Measurements from ENCODE around the gene PGAM2.
"Not testable (repeated sequence)": the region's sequence is repeated elsewhere in the genome, so short reads cannot be mapped to it uniquely, and the experiment has no call there.

PGAM2 gene

DNA sequence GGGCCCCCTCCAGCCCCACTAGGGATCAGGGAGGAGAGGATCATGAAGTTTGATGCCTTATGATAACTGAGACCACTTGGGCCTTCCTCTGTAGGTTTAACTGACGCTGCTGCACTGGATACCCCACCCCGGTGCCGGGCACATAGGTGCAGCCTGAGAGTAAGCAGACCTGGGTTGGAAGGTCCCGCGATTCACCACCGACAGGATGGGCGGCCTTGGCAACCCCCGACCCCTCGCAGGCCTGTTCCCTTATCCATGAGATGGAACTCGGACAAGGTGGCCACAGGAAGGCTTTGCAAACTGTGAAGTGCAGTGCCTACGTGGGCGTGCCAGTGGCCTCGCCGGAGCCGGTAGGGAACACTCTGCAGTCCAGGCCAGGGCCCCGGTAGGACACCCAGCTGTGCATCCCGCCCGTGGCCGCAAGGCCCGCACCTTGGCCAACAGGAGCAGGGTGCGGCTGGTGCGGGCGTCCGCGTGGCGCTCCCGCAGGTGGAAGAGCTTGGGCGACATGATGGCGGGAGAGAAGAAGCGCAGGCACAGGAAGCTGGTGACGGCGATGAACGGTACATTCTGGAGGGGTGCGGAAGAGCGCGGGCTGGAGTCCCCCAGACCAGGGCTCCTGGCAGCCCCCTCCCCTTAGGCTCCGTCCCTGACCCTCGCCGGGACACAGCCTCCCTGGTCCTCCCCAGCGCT is 25.4 kb downstream of the PGAM2 start:
- DNase-seq (ENCODE audit: low read depth, low spot score); H3K4me3 ChIP-seq (ENCODE audit: low read length): not testable (repeated sequence)

DNA sequence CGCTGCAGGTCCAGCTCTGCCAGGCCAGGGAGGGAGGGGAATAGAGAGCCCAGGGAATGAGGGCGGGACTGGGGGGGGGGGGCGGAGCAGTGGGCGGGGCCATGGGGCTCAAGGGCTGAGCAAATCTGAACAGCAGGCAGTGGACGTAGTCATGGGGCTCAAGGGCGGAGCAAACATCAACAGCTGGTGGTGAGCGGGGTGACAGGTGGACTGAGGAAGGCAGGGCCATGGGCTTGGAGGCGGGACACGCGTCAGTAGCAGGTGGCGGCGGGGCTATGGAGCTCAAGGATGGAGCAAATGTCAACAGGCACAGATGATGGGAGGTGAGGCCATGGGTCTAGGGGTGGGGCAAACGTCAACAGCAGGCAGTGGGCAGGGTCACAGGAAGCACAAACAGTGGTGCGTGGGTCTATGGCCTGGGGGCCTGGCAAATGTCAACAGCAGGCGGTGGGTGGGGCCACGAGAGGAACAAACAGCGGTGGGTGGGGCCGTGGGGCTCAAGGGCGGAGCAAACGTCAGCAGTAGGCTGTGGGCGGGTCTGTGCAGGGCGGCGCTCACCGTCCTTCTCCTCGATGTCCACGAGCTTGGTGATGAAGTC is 26.3 kb downstream of the PGAM2 start:
- not testable (repeated sequence) for DNase-seq (ENCODE audit: low read depth, low spot score); H3K4me3 ChIP-seq (ENCODE audit: low read length)

DNA sequence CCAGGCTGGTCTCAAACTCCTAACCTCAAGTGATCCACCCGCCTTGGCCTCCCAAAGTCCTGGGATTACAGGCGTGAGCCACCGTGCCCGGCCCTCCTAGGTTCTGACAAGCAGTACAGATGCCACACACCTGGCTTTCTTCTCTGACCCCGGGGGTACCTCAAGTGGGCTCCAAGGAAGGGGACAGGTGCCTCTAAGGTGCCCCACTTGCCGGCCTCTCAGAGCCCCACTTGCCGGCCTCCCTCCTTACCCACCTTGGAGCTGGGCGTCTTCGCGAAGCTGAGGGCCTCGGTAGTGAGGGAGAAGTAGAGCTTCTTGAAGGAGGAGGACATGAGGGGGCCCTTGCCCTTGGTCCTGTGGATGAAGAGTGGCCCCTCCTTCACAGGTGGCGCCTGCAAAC is 26.8 kb downstream of the PGAM2 start:
- H3K4me3 ChIP-seq (ENCODE audit: low read length); DNase-seq (ENCODE audit: low read depth, low spot score): not testable (repeated sequence)

DNA sequence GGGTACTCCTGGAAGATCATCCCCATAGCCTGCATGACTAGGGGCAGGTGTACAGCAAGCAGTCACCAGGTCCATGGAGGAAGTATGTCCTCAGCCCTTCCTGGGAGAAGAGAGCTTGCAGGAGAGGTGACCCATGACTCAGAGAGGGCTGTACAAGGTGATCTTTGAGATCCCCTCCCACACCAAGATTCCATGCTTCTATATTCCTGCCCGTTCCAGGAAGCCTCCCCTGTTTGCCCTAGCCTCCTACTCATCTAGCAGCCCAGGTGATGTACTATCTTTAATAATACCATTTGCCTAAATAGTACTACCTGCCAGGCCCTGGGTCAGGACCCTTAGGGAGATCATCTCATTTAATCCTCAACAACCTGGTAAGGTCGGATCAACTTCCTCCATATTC is 27.4 kb downstream of the PGAM2 start:
- not testable (repeated sequence) for DNase-seq (ENCODE audit: low read depth, low spot score); H3K4me3 ChIP-seq (ENCODE audit: low read length)

DNA sequence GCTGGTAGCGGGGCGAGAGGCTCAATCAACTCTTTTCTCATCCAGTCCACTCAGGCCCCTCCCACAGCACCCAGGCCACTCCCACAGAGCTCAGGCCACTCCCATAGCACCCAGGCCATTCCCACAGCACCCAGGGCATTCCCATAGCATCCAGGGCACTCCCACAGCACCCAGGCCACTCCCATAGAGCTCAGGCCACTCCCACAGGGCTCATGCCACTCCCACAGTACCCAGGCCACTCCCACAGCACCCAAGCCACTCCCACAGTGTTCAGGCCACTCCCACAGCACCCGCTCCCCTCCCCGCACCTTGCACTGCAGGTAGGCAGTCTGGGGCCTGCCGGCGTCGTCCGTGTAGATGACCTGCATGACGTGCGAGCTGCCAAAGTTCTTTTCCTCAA is 29.0 kb downstream of the PGAM2 start:
- not testable (repeated sequence) for DNase-seq (ENCODE audit: low read depth, low spot score); H3K4me3 ChIP-seq (ENCODE audit: low read length)

DNA sequence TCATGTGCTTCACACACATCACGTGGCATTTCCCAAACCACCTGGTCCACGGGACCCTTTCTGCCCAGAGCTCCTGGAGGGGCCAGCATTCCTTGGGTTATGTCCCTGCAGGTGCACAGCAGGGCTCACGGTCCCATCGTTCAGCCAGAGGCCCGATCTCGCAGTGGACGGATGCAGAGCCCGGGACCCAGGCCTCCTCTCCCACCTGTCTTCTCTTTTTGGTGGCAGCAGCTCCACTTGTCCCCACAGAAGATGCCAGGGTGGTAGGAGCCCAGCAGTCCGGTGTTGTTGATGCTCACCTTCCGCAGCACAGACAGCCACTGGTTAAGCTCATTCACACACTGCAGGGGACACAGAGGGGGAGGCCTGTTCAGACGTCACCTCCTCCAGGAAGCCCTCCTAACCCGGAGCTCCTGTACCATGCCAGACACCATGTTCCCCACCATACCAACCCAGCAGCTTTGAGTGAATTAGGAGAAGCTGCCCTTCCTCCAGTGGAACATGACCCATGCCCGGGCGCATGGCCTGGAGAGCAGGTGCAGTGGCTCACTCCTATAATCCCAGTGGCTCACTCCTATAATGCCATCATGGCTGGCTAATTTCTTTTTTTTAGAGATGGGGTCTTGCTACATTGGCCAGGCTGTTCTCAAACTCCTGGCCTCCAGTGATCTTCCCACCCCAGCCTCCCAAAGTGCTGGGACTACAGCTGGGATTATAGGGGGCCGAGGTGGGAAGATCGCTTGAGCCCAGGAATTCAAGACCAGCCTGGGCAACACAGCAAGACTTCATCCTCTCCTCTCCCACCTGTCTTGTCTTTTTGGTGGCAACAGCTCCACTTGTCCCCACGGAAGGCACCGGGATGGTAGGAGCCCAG is 31.2 kb downstream of the PGAM2 start:
- not testable (repeated sequence) for DNase-seq (ENCODE audit: low read depth, low spot score)

DNA sequence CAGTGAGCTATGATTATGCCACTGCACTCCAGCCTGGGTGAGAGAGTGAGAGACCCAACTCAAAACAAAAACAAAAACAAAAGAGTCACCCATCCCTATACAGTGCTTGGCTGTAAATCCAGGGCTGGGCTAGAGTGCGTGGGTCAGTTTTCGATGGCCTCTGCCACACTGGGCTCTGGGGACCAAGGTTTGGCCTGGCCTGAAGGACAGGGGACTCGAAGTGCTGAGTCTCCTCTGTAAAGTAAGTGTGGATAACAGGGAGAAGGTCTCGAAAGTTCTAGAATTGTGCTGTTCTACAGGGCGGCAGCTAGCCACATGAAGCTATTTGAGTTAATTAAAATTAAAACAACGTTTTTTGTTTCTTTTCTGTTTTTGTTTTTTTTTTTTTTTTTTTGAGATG is 33.3 kb downstream of the PGAM2 start:
- DNase-seq (ENCODE audit: low read depth, low spot score); H3K4me3 ChIP-seq (ENCODE audit: low read length): not testable (repeated sequence)

More for the DNA sequence above, 31.2 kb downstream of the PGAM2 start:
- H3K4me3 ChIP-seq (ENCODE audit: low read length), result not testable (repeated sequence)

DNA sequence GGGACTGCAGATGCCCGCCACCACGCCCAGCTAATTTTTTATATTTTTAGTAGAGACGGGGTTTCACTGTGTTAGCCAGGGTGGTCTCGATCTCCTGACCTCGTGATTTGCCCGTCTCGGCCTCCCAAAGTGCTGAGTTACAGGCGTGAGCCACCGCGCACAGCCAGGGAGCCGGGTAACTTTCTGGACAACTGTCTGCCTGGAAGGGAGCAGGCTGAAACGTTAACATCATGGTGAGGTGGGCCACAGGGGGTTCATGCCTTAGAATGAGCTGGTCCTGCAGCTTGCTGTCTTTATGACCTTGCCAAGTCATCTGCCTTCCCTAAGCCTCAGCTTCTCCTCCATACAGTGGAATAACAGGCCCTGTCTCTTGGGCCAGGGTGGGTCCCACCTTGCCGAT is 34.0 kb downstream of the PGAM2 start:
- not testable (repeated sequence) for H3K4me3 ChIP-seq (ENCODE audit: low read length); DNase-seq (ENCODE audit: low read depth, low spot score)

DNA sequence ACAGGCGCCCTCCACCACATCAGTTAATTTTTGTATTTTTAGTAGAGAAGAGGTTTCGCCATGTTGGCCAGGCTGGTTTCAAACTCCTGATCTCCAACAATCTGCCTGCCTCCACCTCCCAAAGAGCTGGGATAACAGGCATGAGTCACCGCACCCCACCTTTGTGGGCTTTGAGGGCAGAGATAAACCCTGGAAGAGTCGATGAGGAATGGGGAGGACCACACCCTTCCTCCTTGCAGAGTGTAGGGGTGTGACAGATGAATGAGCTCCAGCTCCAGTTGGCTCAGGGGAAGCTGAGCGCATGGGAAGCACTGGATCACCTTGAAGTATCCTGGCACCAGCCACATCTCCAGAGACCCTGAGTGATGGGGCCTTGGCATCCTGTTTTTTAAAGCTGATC is 35.3 kb downstream of the PGAM2 start:
- H3K4me3 ChIP-seq (ENCODE audit: low read length); DNase-seq (ENCODE audit: low read depth, low spot score): not testable (repeated sequence)

DNA sequence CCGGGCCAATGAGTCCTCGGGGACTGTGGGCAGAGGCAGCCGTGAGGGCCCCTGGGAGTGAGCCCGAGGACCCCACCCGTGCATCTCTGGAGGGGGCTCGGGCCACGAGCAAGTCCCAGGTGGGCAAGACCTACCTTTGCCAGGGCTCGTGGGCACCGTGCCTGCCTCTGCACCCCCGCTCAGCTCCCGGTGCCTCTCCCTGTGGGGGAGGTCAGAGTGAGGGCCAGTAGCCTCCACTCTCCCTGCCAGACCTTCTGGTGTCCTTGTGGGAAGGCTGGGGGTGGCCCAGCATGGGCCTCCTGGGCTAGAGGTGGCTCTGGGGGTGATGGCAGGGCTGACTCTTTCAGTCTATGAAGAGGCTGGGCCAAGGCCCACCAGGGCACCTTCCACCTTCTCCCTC is 35.9 kb downstream of the PGAM2 start:
- H3K4me3 ChIP-seq (ENCODE audit: low read length); DNase-seq (ENCODE audit: low read depth, low spot score): not testable (repeated sequence)

DNA sequence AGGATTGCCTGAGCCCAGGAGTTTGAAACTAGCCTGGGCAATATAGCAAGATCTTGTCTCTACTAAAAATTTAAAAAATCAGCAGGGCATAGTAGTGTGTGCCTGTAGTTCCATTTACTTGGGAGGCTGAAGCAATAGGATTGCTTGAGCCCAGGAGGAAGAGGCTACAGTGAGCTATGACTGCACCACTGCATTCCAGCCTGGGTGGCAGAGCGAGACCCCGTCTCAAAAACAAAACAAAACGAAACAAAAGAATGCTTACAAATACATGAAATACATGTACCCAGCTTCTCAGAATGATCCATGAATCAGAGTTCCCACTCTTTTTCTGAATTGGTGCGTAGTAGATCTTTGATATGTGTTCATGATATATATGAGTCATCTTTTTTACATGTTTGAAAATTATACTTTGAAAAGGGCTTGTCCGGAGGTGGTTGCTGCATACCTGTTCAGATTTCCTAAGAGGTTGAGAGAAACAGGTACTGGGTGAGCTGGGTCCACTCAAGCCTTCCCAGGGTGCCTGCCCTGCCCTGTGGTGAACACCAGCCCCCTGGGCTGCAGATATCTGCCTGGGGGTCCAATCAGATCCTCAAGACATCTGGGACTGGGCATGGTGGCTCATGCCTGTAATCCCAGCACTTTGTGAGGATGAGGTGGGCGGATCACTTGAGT is 42.4 kb downstream of the PGAM2 start:
- H3K4me3 ChIP-seq (ENCODE audit: low read length); DNase-seq (ENCODE audit: low read depth, low spot score): not testable (repeated sequence)

DNA sequence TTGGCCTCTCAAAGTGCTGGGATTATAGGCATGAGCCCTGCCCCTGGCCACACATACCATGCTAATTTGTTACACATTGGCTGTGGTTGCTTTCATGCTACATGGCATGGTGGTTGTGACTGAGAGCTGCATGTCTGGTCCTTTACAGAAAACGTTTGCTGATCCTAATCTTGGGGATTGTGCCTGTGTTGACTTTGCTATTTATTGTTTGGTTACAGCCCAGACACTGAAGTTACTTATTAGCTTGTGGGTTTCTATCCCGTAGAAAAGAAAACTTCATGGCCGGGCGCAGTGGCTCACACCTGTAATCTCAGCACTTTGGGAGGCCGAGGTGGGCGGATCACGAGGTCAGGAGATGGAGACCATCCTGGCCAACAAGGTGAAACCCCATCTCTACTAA is 43.3 kb downstream of the PGAM2 start:
- DNase-seq (ENCODE audit: low read depth, low spot score); H3K4me3 ChIP-seq (ENCODE audit: low read length): not testable (repeated sequence)

DNA sequence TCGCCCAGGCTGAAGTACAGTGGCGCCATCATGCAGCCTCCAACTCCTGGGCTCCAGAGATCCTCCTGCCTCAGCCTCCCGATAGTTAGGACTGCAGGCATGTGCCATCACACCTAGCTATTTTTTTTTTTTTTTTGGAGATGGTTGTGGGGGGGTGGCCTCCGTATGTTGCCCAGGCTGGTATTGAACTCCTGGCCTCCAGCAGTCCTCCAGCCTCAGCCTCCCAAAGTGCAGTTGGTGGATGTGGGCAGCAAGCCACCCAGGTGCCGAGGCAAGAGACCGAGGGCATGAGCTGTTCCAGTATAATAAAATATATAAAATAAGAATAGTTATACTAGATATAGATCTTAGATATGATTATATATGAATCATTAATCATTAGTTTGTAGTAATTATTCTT is 45.5 kb downstream of the PGAM2 start:
- not testable (repeated sequence) for DNase-seq (ENCODE audit: low read depth, low spot score); H3K4me3 ChIP-seq (ENCODE audit: low read length)

DNA sequence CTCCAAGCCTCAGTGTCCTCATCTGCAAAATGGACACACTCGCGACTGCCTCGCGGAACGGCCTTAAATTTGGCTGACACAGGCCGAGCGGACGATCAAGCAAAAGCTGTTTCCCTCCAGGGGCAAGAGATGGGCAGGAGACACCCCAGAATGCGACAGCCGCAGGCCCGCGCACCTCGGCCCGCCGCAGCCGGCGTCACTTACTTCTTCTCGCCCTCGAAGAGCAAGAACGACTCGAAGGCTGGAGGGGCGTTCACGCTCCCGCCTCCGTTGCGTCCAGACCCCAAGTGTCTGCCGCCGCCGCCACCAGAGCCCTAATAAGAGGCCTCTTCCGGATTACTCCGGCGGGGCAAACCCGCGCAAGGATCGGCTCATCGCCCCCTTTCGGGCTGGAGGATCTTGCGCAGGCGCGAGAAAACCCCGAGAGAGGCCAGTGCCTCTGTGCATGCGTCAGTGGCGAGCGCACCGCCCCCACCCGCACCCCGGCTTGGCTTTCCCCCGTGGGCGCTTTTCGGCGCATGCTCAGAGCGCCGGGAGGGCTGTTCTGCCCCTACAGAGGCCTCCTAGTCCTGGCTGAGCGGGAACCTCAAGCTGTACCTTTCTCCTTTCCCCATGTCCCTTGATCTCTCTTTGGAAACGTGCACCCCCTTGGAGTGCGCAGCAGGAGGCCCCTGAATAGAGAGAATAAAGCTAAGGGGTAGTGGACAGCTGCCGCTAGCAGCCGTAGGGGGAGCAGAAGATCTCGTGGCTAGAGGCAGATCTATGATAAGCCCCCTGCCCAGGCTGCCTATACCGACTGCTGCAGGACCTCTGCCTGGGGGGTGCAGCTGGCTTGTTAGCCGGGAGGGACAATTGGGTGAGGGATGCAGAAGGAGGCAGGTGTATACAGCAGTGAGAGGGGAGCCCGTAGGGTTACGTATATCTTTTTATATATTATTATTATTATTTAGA is 46.2 kb downstream of the PGAM2 start:
- DNase-seq (ENCODE audit: low read depth, low spot score), result peak; percentile 95
- peak overlapping the region; percentile 69 for H3K4me3 ChIP-seq (ENCODE audit: low read length)

DNA sequence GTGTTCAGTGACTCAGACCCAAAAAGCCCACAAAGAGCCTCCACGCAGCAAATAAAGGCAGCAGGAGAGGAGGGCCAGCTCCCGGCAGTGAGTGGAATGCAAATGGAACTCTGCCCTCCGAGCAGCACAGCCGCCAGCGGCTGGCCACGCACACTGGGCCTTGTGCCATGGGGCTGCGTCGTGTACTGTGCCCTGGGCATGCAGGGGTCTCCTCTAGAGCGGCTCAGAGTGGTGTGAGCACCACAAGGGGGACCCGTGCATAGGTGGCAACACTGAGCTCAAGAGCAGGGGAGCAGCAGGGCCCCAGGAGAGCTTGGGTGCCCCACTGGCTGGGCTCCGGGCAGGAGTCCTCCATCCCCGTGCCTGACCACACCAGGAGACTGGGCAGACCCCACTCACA is 50.3 kb downstream of the PGAM2 start:
- H3K4me3 ChIP-seq (ENCODE audit: low read length); DNase-seq (ENCODE audit: low read depth, low spot score): not testable (repeated sequence)

All from Jurkat, Clone E6-1 (cell line).